Neural cell (in vitro differentiated cells): Measurements from ENCODE around the gene TBX2. TPM values are rescaled to one million over a fixed set of nuclear protein-coding genes. Genes with fewer than 3 reads are reported as not detected.

Experiments used
- H2AFZ ChIP-seq: fragments of 200-600, 300-800 bp; sonication (generic), shearing (Covaris generic); 2 replicates; pipeline ENCODE4 v1.6.0; 2014; ENCODE audit warnings: low read depth, mild to moderate bottlenecking, antibody characterized with exemption, low read length, moderate library complexity
- H3F3A ChIP-seq: fragments of 200-600 bp; shearing (Covaris generic); 2 replicates; pipeline ENCODE4 v1.6.1; 2016; ENCODE audit warnings: mild to moderate bottlenecking, moderate library complexity, mixed read lengths, antibody characterized with exemption, low read length; ENCODE audit not compliant: insufficient read depth, poor library complexity, severe bottlenecking
- H3K27ac ChIP-seq: fragments of 200-600, 300-800 bp; sonication (generic), shearing (Covaris generic); 2 replicates; pipeline ENCODE4 v1.5.1; 2014; ENCODE audit warnings: mild to moderate bottlenecking, low read length, moderate library complexity
- H3K27me3 ChIP-seq: fragments of 300-800, 200-600 bp; sonication (generic), shearing (Covaris generic); 2 replicates; pipeline ENCODE4 v1.6.0; 2014; ENCODE audit warnings: mild to moderate bottlenecking, low read depth, low read length, moderate library complexity; ENCODE audit not compliant: insufficient read depth
- H3K36me3 ChIP-seq: fragments of 300-800, 200-600 bp; sonication (generic), shearing (Covaris generic); 2 replicates; pipeline ENCODE4 v1.5.1; 2014; ENCODE audit warnings: mild to moderate bottlenecking, antibody characterized with exemption, low read length, moderate library complexity; ENCODE audit not compliant: insufficient read depth
- H3K4me2 ChIP-seq: fragments of 300-800, 200-600 bp; sonication (generic), shearing (Covaris generic); 2 replicates; pipeline ENCODE4 v1.6.0; 2014; ENCODE audit warnings: mild to moderate bottlenecking, low read length
- H3K4me3 ChIP-seq: fragments of 300-800, 200-600 bp; sonication (generic), shearing (Covaris generic); 2 replicates; pipeline ENCODE4 v1.5.1; 2014; ENCODE audit warnings: mild to moderate bottlenecking, low read length, moderate library complexity
- H3K79me2 ChIP-seq: fragments of 200-600 bp; shearing (Covaris generic); replicated peaks from 2 replicates; pipeline ENCODE4 v1.6.0; 2014; ENCODE audit warnings: mild to moderate bottlenecking, low read length, moderate library complexity; ENCODE audit not compliant: insufficient read depth
- H3K9ac ChIP-seq: fragments of 300-800, 200-600 bp; sonication (generic), shearing (Covaris generic); 2 replicates; pipeline ENCODE4 v1.6.1; 2016; ENCODE audit warnings: mild to moderate bottlenecking, low read length, mixed read lengths
- H3K9me2 ChIP-seq: fragments of 200-600 bp; shearing (Covaris generic); 2 replicates; pipeline ENCODE4 v1.6.1; 2016; ENCODE audit warnings: mild to moderate bottlenecking, low read length, mixed read lengths; ENCODE audit not compliant: insufficient read depth
- H3K9me3 ChIP-seq: fragments of 200-600, 300-800 bp; sonication (generic), shearing (Covaris generic); 2 replicates; pipeline ENCODE4 v1.6.1; 2016; ENCODE audit warnings: mild to moderate bottlenecking, mixed run types, low read length, moderate library complexity, mixed read lengths
- H4K20me1 ChIP-seq: fragments of 200-600 bp; shearing (Covaris generic); 2 replicates; pipeline ENCODE4 v1.6.1; 2016; ENCODE audit warnings: mild to moderate bottlenecking, mixed run types; ENCODE audit not compliant: insufficient read depth
- CTCF ChIP-seq: fragments of 450-650 bp; IDR thresholded peaks from 2 replicates; pipeline ENCODE4 v1.5.1; 2014; ENCODE audit warnings: antibody characterized with exemption, mild to moderate bottlenecking, moderate library complexity; ENCODE audit not compliant: poor library complexity, severe bottlenecking
- EP300 ChIP-seq: fragments of 450-650 bp; conservative IDR thresholded peaks from 2 replicates; pipeline ENCODE4 v1.6.1; 2014; ENCODE audit warnings: antibody characterized with exemption, mild to moderate bottlenecking, moderate library complexity; ENCODE audit not compliant: poor library complexity, severe bottlenecking
- EZH2 ChIP-seq: fragments of 200-600, 300-800 bp; shearing (Covaris generic), sonication (generic); IDR thresholded peaks from 2 replicates; pipeline ENCODE4 v1.6.1; 2014; ENCODE audit warnings: antibody characterized with exemption, low read length, borderline replicate concordance, mild to moderate bottlenecking; ENCODE audit not compliant: insufficient read depth, poor library complexity, severe bottlenecking
- MXI1 ChIP-seq: fragments of 450-650 bp; conservative IDR thresholded peaks from 2 replicates; pipeline ENCODE4 v1.6.1; 2014; ENCODE audit warnings: antibody characterized with exemption, mild to moderate bottlenecking; ENCODE audit not compliant: poor library complexity, severe bottlenecking
- POLR2AphosphoS5 ChIP-seq: IDR thresholded peaks from 2 replicates; pipeline ENCODE4 v1.6.1; 2012
- RAD21 ChIP-seq: fragments of 450-650 bp; conservative IDR thresholded peaks from 2 replicates; pipeline ENCODE4 v1.6.1; 2014; ENCODE audit warnings: antibody characterized with exemption, mild to moderate bottlenecking, moderate library complexity
- REST ChIP-seq: IDR thresholded peaks from 2 replicates; pipeline ENCODE4 v1.6.1; 2012; ENCODE audit warnings: borderline replicate concordance
- SMC3 ChIP-seq: fragments of 450-650 bp; conservative IDR thresholded peaks from 2 replicates; pipeline ENCODE4 v1.6.1; 2014; ENCODE audit warnings: antibody characterized with exemption, mild to moderate bottlenecking, moderate library complexity; ENCODE audit not compliant: poor library complexity
- TAF1 ChIP-seq: IDR thresholded peaks from 2 replicates; pipeline ENCODE4 v1.6.1; 2012; ENCODE audit warnings: low read depth
- polyA plus RNA-seq: library from polyadenylated mRNA; depleted of rRNA; stranded (reverse); fragments of >200 nt; gene quantifications from 2 replicates; pipeline ENCODE4 v1.2.3, GENCODE V29; 2014

The TBX2 gene
- polyA plus RNA-seq, 1 donor from 2014 or later = not detected

DNA sequence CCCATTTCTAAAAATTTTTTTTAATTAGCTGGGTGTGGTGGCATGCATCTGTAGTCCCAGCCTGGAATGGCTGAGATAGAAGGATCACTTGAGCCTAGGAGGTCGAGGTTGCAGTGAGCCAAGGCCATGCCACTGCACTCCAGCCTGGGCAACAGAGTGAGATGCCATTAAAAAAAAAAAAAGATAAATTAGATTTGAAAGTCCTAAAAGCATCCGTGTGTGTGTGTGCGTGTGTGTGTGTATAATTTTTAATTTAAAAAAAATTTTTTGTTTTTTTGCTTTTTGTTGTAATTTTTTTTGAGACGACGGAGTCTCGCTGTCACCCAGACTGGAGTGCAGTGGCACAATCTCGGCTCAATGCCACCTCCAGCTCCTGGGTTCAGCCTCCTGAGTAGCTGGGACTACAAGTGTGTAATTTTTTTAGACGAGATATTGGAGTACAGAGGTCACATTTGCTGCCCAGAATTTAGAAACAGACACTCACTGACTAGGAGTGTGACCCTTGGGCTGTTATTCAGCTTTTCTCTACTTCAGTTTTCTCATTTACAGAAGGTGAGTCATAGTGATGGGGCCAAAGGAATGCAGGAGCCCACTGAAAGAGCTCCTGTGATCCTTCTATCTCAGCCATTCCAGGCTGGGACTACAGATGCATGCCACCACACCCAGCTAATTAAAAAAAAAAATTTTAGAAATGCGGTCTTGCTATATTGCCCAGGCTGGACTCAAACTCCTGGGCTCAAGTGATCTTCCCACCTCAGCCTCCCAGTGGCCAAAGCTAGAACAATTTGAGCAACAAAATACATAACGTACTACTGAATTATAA lies 27.1 kb downstream of the TBX2 start:
- Histone ChIP-seq H3K4me3 (no peak overlapping the region), H3K27ac (no peak overlapping the region), H3K36me3 (no peaks in the 10 kb centered on the region), H3K27me3 (no peaks in the 10 kb centered on the region), H4K20me1 (no peaks in the 10 kb centered on the region), H3K9me2 (no peaks in the 10 kb centered on the region), H3K79me2 (no peaks in the 10 kb centered on the region), H3K9me3 (no peaks in the 10 kb centered on the region), H3K4me2 (no peak overlapping the region), H3K9ac (no peak overlapping the region), H2AFZ (no peak overlapping the region), H3F3A (no peaks in the 10 kb centered on the region)
- no peak for TF ChIP-seq CTCF
- TF ChIP-seq MXI1 = no peak
- TF ChIP-seq POLR2AphosphoS5 = no peak
- no peak for TF ChIP-seq SMC3
- TF ChIP-seq EZH2 = no peak
- TF ChIP-seq EP300 = no peak
- no peak for TF ChIP-seq REST
- no peak for TF ChIP-seq RAD21
- TF ChIP-seq TAF1 = no peak

GRCh38 chr17:61427567-61427966 lies 27.9 kb downstream of the TBX2 start:
- Histone ChIP-seq H3K4me3 (no peak overlapping the region), H2AFZ (no peak overlapping the region), H3F3A (no peaks in the 10 kb centered on the region), H3K9ac (no peak overlapping the region), H3K27me3 (no peaks in the 10 kb centered on the region), H3K9me3 (no peaks in the 10 kb centered on the region), H3K79me2 (no peaks in the 10 kb centered on the region), H4K20me1 (no peaks in the 10 kb centered on the region), H3K36me3 (no peaks in the 10 kb centered on the region), H3K9me2 (no peaks in the 10 kb centered on the region), H3K4me2 (no peak overlapping the region), H3K27ac (no peak overlapping the region)
- TF ChIP-seq TAF1 = no peak
